Activated naive CD4-positive, alpha-beta T cell treated with anti-CD3 and anti-CD28 coated beads, Interleukin-2, amount 50 U/mL, for 16 hours (primary cell): Measurements from ENCODE around the gene SLC46A1.

Experiments used
- DNase-seq: peaks from one replicate; pipeline ENCODE4 v3.0.0-alpha.2; 2020

SLC46A1 gene

GRCh38 chr17:28348979-28349378, 57.0 kb downstream of the SLC46A1 start:
- no peak for DNase-seq

DNA sequence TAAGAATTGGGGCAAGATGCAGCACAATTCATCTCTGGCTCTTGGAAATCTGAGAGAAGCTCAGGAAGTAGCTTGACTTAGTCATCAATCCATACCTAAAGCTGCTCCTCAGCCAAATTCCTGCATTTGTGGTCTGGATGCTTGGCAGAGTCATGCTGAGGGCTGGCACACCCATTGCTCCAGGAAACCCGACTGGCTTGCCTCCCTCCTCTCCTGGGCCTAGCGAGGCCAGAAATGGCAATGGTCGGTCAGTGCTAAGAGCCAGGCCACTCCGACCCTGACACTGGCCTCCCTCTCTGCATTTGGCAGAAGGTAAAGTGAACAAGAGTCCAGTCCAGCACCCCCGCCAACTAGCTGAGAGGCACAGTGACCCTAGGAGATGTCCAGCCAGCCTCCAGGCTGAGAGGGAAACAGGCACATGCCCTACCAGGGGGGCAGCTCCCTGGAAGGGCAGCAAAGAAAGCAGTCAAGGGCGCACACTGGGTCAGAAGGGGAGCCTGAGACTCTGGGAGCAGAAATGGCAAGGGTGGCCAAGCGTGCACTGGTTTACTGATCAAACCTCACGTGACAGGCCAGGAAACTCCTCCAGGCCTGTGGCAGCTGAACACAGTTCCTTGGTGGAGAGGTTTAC, 58.6 kb downstream of the SLC46A1 start:
- no peak for DNase-seq

GRCh38 chr17:28346746-28347246, 59.2 kb downstream of the SLC46A1 start:
- no peak for DNase-seq

- DNase-seq = no peak
Measured at GRCh38 chr17:28346199-28346580, 59.8 kb downstream of the SLC46A1 start.

DNA sequence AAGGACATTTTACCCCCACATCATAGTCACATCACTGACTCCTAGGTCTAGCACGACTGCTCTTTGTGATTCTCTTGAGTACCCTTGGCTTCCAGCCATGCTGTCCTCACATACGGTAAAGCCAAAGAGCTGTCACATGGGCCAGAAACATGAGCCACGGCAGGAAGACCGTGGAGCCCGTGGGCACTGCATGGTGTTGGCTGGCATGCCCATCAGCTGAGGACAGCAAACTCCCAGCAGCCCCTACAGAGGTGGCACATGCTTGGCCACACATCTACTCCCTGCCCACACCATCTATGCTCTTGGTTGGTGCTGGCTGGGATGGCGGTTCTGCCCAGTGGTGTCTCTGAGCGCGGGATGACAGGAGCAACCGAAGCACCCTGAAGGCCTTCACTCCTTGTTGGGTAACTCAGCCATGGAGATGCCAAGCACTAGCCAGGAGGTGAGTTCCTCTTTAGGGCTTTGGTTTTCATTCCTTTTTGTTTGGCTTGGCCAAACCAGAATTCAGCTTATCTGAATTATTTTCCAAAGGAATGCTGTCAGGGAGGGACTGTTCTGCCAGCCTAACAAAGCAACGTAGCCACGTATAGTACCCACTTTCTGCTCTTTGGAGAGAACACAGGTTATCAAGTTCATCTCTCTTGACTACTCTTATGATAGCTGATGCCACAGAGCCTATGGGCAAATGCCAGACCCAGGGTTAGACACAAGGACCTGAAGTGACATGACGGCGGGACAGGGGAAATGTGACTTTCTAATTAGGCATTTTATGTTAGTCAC, 60.4 kb downstream of the SLC46A1 start:
- DNase-seq = no peak
